Vagina (tissue), 2 donors: Measurements from ENCODE around the gene FAM168B.

ENCODE experiments used
- CTCF ChIP-seq, 3 experiments: fragments of 450-650 bp in 2 of 3; fragments of 200-600 bp in 1 of 3; sonication (generic) in 1 of 3; IDR thresholded peaks; one replicate each; pipeline ENCODE4 v1.5.1; 2017 to 2019; ENCODE audit warnings: antibody characterized with exemption in 3 of 3, mild to moderate bottlenecking in 2 of 3, moderate library complexity in 2 of 3
- POLR2A ChIP-seq, 2 donors: fragments of 450-650 bp; IDR thresholded peaks; one replicate each; pipeline ENCODE4 v1.6.1; 2017; ENCODE audit warnings: antibody characterized with exemption in 2 of 2, mild to moderate bottlenecking in 2 of 2, moderate library complexity in 2 of 2

DNA sequence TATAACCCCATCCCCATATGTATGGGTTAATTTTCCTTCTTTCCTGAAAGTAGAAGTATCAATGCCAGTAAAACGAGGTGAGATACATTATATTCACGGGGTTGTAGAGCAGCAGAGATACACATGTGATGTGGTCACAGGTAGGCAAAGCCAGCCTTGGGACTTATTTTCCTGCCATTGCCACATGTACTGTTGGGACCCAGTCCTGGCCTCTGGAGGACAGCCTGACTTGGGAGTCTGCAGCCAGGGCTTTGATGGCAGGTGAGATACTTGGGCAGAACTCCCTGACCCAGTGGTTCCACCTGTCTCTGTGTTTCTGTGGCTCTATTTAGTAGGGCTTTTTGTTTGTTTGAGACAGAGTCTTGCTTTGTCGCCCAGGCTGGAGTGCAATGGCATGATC is 29.9 kb upstream of the FAM168B start:
- no peak for TF ChIP-seq POLR2A (IDR thresholded peaks at IDR 0.05)
- no peak for TF ChIP-seq CTCF (IDR thresholded peaks at IDR 0.05)
